IMR-90 (cell line): ENCODE measurements around the gene PPM1L. TPM values are rescaled to one million over a fixed set of nuclear protein-coding genes. Genes with fewer than 3 reads are reported as not detected.

ENCODE experiments used
- ATAC-seq: fragments of 200-7000 bp; cut with Tn5 transposase; 2 replicates; pipeline ENCODE4 v1.9.1; 2020; ENCODE audit warnings: low read depth, mild to moderate bottlenecking, moderate library complexity
- BruUV-seq: library from RNA; stranded (reverse); fragments of 400-500 nt; replicated peaks from 2 replicates; lab custom pipeline; 2021; lab: Mats Ljungman, UMichigan
- CTCF ChIA-PET: fragments of 300-600 bp; formaldehyde crosslinking; extraction: SDS; loops from one replicate; lab custom pipeline; 2021; ENCODE audit warnings: antibody characterized with exemption; lab: Yijun Ruan, JAX
- POLR2A ChIA-PET: fragments of 300-600 bp; sonication (Branson Sonifier 250); formaldehyde crosslinking; loops from one replicate; lab custom pipeline; 2022; ENCODE audit warnings: antibody characterized with exemption; ENCODE audit not compliant: unreplicated experiment; lab: Charles Lee
- DNase-seq: peaks from one replicate; pipeline ENCODE4 v3.0.0; 2013
- H2AFZ ChIP-seq: replicated peaks from 2 replicates; pipeline ENCODE3; 2013; ENCODE audit warnings: low read length, mild to moderate bottlenecking; ENCODE audit not compliant: poor library complexity
- H2AK5ac ChIP-seq: 2 replicates; pipeline ENCODE4 v1.6.1; 2013; ENCODE audit warnings: low read depth, low read length, inconsistent platforms
- H2AK9ac ChIP-seq: replicated peaks from 2 replicates; pipeline ENCODE3; 2013; ENCODE audit warnings: mild to moderate bottlenecking, low read depth, low read length, moderate library complexity; ENCODE audit not compliant: poor library complexity
- H2BK120ac ChIP-seq: 2 replicates; pipeline ENCODE4 v1.6.1; 2013; ENCODE audit warnings: low read depth, low read length, inconsistent platforms
- H2BK15ac ChIP-seq: 3 replicates; pipeline ENCODE4 v1.6.1; 2013; ENCODE audit warnings: low read depth, low read length, inconsistent platforms
- H2BK20ac ChIP-seq: 2 replicates; pipeline ENCODE4 v1.6.1; 2013; ENCODE audit warnings: low read depth, mild to moderate bottlenecking, inconsistent platforms, low read length, moderate library complexity
- H2BK5ac ChIP-seq: 2 replicates; pipeline ENCODE4 v1.6.1; 2013; ENCODE audit warnings: mild to moderate bottlenecking, low read depth, low read length, inconsistent platforms; ENCODE audit not compliant: poor library complexity, severe bottlenecking
- H3K14ac ChIP-seq: replicated peaks from 2 replicates; pipeline ENCODE4 v1.6.1; 2013; ENCODE audit warnings: low read depth, low read length, inconsistent platforms
- H3K18ac ChIP-seq: 2 replicates; pipeline ENCODE4 v1.6.1; 2013; ENCODE audit warnings: low read depth, low read length, control low read depth
- H3K23ac ChIP-seq: 2 replicates; pipeline ENCODE4 v1.6.1; 2013; ENCODE audit warnings: low read depth, low read length, inconsistent platforms
- H3K27ac ChIP-seq: 2 replicates; pipeline ENCODE4 v1.5.1; 2013; ENCODE audit warnings: mild to moderate bottlenecking, control low read depth, low read length; ENCODE audit not compliant: insufficient read depth
- H3K27me3 ChIP-seq: 2 replicates; pipeline ENCODE4 v1.6.1; 2013; ENCODE audit warnings: low read length; ENCODE audit not compliant: control insufficient read depth, insufficient read depth
- H3K36me3 ChIP-seq: 2 replicates; pipeline ENCODE4 v1.6.1; 2013; ENCODE audit warnings: low read length, mixed read lengths; ENCODE audit not compliant: control insufficient read depth, insufficient read depth
- H3K4ac ChIP-seq: 2 replicates; pipeline ENCODE4 v1.6.1; 2013; ENCODE audit warnings: low read depth, low read length, inconsistent platforms
- H3K4me1 ChIP-seq: 2 replicates; pipeline ENCODE4 v1.6.1; 2013; ENCODE audit warnings: low read length, mixed read lengths; ENCODE audit not compliant: control insufficient read depth, insufficient read depth
- H3K4me2 ChIP-seq: 2 replicates; pipeline ENCODE4 v1.6.1; 2013; ENCODE audit warnings: low read depth, mild to moderate bottlenecking, control low read depth, low read length, moderate library complexity
- H3K4me3 ChIP-seq: 2 replicates; pipeline ENCODE4 v1.5.1; 2013; ENCODE audit warnings: low read depth, mild to moderate bottlenecking, control low read depth, low read length, moderate library complexity; ENCODE audit not compliant: insufficient read depth
- H3K56ac ChIP-seq: 2 replicates; pipeline ENCODE4 v1.6.1; 2013; ENCODE audit warnings: low read length, inconsistent platforms; ENCODE audit not compliant: insufficient read depth; ENCODE audit errors: extremely low read depth
- H3K79me1 ChIP-seq, 2 experiments: 2 replicates each; pipeline ENCODE4 v1.6.1; 2013; ENCODE audit warnings: low read length in 2 of 2, inconsistent platforms in 1 of 2, low read depth in 1 of 2
- H3K9ac ChIP-seq: 2 replicates; pipeline ENCODE4 v1.6.1; 2013; ENCODE audit warnings: low read depth, low read length, control low read depth
- H3K9me1 ChIP-seq: 2 replicates; pipeline ENCODE4 v1.6.1; 2013; ENCODE audit warnings: low read length, inconsistent platforms; ENCODE audit not compliant: insufficient read depth
- H3K9me3 ChIP-seq: 2 replicates; pipeline ENCODE4 v1.6.1; 2013; ENCODE audit warnings: low read length; ENCODE audit not compliant: control insufficient read depth, insufficient read depth
- H4K20me1 ChIP-seq: 2 replicates; pipeline ENCODE4 v1.6.1; 2013; ENCODE audit warnings: low read length, inconsistent platforms; ENCODE audit not compliant: insufficient read depth
- H4K5ac ChIP-seq: 2 replicates; pipeline ENCODE4 v1.6.1; 2013; ENCODE audit warnings: mild to moderate bottlenecking, low read depth, low read length, control low read depth
- H4K8ac ChIP-seq, 2 experiments: 2 replicates each; pipeline ENCODE4 v1.6.1; 2013; ENCODE audit warnings: low read depth in 2 of 2, low read length in 2 of 2, control low read depth in 1 of 2, inconsistent platforms in 1 of 2
- H4K91ac ChIP-seq: 2 replicates; pipeline ENCODE4 v1.6.1; 2013; ENCODE audit warnings: low read depth, low read length, inconsistent platforms; ENCODE audit not compliant: insufficient read depth
- CEBPB ChIP-seq: IDR thresholded peaks from 2 replicates; pipeline ENCODE4 v1.6.1; 2012; ENCODE audit warnings: low read depth, low read length, improper control_type of control experiment
- CHD1 ChIP-seq: IDR thresholded peaks from 2 replicates; pipeline ENCODE4 v1.6.1; 2012; ENCODE audit warnings: low read depth, low read length, improper control_type of control experiment
- FOS ChIP-seq: fragments of 150-350 bp; IDR thresholded peaks from 2 replicates; pipeline ENCODE4 v1.6.1; 2016; ENCODE audit warnings: low read depth, low read length
- MAFK ChIP-seq: IDR thresholded peaks from 2 replicates; pipeline ENCODE4 v1.6.1; 2012; ENCODE audit warnings: low read depth, low read length, improper control_type of control experiment
- MAZ ChIP-seq: IDR thresholded peaks from 2 replicates; pipeline ENCODE4 v1.6.1; 2012; ENCODE audit warnings: low read depth, mild to moderate bottlenecking, low read length, improper control_type of control experiment, moderate library complexity, borderline replicate concordance
- POLR2A ChIP-seq: IDR thresholded peaks from 2 replicates; pipeline ENCODE4 v1.6.1; 2012; ENCODE audit warnings: mild to moderate bottlenecking, low read depth, low read length
- RAD21 ChIP-seq: IDR thresholded peaks from 2 replicates; pipeline ENCODE4 v1.6.1; 2012; ENCODE audit warnings: low read length, improper control_type of control experiment
- RFX5 ChIP-seq: IDR thresholded peaks from 2 replicates; pipeline ENCODE4 v1.8.0; 2012; ENCODE audit warnings: low read depth, mild to moderate bottlenecking, low read length, moderate library complexity
- SMC3 ChIP-seq: fragments of 150-350 bp; IDR thresholded peaks from 2 replicates; pipeline ENCODE4 v1.6.1; 2016; ENCODE audit warnings: low read depth, mild to moderate bottlenecking, antibody characterized with exemption, low read length, moderate library complexity
- WGBS, 2 experiments: methylation state at CpG; one replicate each; pipeline versions ENCODE4 v1.1.5 to v1.1.7; 2013; ENCODE audit warnings: missing lambda C conversion rate in 2 of 2; ENCODE audit not compliant: insufficient read length in 1 of 2; ENCODE audit errors: extremely low coverage in 2 of 2; 5-methylcytosine and 5-hydroxymethylcytosine counted together
- dilution Hi-C: fragments of 300-500 bp; cut with HindIII; formaldehyde crosslinking; loops from one replicate; pipeline ENCODE4 v1.14.3; 2018; ENCODE audit warnings: low sequenced_read_pairs; ENCODE audit not compliant: unreplicated experiment
- in situ Hi-C: fragments of 300-500 bp; cut with MboI; formaldehyde crosslinking; loops from 3 replicates; pipeline ENCODE4 v1.14.3; 2019; ENCODE audit warnings: low sequenced_read_pairs, inconsistent platforms, mixed read lengths
- intact Hi-C: fragments of 100-400 bp; cut with micrococcal nuclease; formaldehyde crosslinking; loops from 2 replicates; pipeline ENCODE4 v1.10.0; 2022
- polyA plus RNA-seq, 3 experiments: library from polyadenylated mRNA; depleted of rRNA; stranded (reverse); fragments of >200 nt; gene quantifications; 2 replicates each; pipeline ENCODE4 v1.2.3, GENCODE V29; 2012; ENCODE audit warnings: low replicate concordance in 1 of 3
- total RNA-seq: library from RNA; depleted of rRNA; stranded (reverse); fragments of >200 nt; gene quantifications from 2 replicates; pipeline ENCODE4 v1.2.3, GENCODE V29; 2012
- TF ChIP-seq, protein P1 (sequence below): conservative IDR thresholded peaks from 2 replicates; pipeline ENCODE4 v1.5.1; 2012; ENCODE audit warnings: mild to moderate bottlenecking, low read depth, low read length, improper control_type of control experiment

The PPM1L gene
- total and polyA plus RNA-seq, 2 of the 4 experiments (the other 2 are of a cell fraction), result 0.14 to 0.18 TPM

DNA sequence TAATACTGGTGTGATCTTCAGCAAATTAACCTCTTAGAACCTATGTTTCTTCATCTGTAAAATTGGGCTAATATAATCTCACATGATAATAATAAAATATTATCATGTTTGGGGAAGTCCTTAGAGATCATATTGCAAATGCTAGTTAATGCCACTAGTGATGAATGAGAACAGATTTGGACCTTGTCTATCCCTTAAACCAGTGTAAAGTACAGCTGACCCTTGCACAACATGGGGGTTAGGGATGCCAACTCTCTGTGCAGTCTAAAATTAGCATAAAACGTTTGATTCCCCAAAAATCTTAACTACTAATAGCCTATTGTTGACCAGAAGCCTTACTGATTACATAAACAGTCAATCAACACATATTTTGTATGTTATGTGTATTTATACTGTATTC is 207.9 kb downstream of the PPM1L start:
- dilution Hi-C loops (no loop called here), in situ Hi-C loops (no loop called here), intact Hi-C loops (no loop called here)
- Histone ChIP-seq H4K91ac (no peak overlapping the region), H3K14ac (no peak overlapping the region), H3K27me3 (no peaks in the 10 kb centered on the region), H3K9ac (no peak overlapping the region), H2BK5ac (no peak overlapping the region), H3K9me3 (no peaks in the 10 kb centered on the region), H3K56ac (no peak overlapping the region), H4K20me1 (no peaks in the 10 kb centered on the region), H3K9me1 (no peaks in the 10 kb centered on the region), H3K23ac (no peak overlapping the region), H3K4me1 (no peaks in the 10 kb centered on the region), H2BK120ac (no peak overlapping the region), H4K8ac (no peak overlapping the region), H3K79me1 (no peaks in the 10 kb centered on the region), H2BK20ac (no peak overlapping the region), H3K36me3 (no peaks in the 10 kb centered on the region), H3K4ac (no peak overlapping the region), H2BK15ac (no peak overlapping the region), H2AK5ac (no peak overlapping the region), H2AK9ac (no peak overlapping the region), H3K4me2 (no peak overlapping the region), H4K5ac (no peak overlapping the region), H3K4me3 (no peak overlapping the region), H3K27ac (no peak overlapping the region), H2AFZ (no peak overlapping the region), H3K18ac (no peak overlapping the region)
- BruUV-seq, result no TSS peak
- no CpG with 5 or more reads among the region's 1 CpG for WGBS, 2 experiments
- ChIA-PET CTCF (interaction anchor here (1.0 kb wide), 1 partner anchor 29 kb away, joined by 3 read pairs; no protein-coding TSS in a partner anchor), POLR2A (no interaction called here)
- DNase-seq (no peak), ATAC-seq (no peak)
- TF ChIP-seq, protein P1, sequence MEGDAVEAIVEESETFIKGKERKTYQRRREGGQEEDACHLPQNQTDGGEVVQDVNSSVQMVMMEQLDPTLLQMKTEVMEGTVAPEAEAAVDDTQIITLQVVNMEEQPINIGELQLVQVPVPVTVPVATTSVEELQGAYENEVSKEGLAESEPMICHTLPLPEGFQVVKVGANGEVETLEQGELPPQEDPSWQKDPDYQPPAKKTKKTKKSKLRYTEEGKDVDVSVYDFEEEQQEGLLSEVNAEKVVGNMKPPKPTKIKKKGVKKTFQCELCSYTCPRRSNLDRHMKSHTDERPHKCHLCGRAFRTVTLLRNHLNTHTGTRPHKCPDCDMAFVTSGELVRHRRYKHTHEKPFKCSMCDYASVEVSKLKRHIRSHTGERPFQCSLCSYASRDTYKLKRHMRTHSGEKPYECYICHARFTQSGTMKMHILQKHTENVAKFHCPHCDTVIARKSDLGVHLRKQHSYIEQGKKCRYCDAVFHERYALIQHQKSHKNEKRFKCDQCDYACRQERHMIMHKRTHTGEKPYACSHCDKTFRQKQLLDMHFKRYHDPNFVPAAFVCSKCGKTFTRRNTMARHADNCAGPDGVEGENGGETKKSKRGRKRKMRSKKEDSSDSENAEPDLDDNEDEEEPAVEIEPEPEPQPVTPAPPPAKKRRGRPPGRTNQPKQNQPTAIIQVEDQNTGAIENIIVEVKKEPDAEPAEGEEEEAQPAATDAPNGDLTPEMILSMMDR, result no peak
- TF ChIP-seq MAZ (no peak), SMC3 (no peak), CHD1 (no peak), CEBPB (no peak), MAFK (no peak), FOS (no peak), RAD21 (no peak), POLR2A (no peak), RFX5 (no peak)
